Fibroblast of skin of right biceps (primary cell): ENCODE measurements around the gene COLQ.
"Not testable (repeated sequence)": the region's sequence is repeated elsewhere in the genome, so short reads cannot be mapped to it uniquely, and the experiment has no call there.

Source experiments
- DNase-seq: peaks from one replicate; pipeline ENCODE4 v3.0.0-alpha.2; 2013

COLQ gene

DNA sequence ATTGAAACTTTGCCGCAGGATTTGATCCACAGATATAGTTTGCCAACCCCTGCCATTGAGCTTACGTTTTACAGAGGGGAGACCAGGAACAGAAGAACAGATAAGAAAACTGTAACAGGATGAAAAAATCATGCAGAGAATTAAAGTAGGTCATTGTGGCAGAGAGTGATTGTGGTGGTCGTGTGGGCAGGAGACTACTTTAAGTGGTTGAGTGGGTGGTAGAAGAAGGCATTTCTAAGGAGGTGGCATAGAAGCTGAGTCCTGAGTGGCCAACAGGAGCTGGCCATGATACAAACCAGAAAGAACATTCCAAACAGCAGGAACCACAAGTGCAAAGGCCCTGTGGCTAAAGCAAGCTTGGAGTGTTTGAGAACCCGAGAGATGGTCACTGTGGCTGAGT is 34.5 kb downstream of the COLQ start:
- DNase-seq: no peak

DNA sequence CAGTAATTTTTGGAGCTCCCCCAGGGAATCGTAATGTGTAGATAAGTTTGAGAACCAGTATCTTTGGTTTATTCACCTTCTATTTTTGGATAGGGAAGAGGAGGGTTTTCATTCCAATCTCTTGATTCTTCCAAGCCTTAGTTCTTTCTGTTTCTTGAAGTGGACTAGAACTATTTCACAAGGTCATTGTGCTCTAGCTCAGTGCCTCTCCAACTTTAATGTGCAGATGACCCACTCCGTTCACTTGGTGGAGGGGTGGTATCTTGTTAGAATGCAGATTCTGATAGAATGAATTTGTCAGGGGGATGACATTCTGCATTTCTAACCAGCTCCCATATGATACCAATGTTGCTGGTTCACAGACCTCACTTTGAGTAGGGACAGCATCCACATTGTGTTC is 35.5 kb downstream of the COLQ start:
- DNase-seq: no peak

DNA sequence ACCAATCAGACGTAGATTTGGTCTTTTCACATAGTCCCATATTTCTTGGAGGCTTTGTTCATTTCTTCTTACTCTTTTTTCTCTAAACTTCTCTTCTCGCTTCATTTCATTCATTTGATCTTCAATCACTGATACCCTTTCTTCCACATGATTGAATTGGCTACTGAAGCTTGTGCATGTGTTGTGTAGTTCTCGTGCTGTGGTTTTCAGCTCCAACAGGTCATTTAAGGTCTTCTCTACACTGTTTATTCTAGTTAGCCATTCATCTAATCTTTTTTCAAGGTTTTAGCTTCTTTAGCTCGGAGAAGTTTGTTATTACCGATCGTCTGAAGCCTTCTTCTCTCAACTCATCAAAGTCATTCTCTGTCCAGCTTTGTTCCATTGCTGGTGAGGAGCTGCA is 37.0 kb downstream of the COLQ start:
- DNase-seq: not testable (repeated sequence)

DNA sequence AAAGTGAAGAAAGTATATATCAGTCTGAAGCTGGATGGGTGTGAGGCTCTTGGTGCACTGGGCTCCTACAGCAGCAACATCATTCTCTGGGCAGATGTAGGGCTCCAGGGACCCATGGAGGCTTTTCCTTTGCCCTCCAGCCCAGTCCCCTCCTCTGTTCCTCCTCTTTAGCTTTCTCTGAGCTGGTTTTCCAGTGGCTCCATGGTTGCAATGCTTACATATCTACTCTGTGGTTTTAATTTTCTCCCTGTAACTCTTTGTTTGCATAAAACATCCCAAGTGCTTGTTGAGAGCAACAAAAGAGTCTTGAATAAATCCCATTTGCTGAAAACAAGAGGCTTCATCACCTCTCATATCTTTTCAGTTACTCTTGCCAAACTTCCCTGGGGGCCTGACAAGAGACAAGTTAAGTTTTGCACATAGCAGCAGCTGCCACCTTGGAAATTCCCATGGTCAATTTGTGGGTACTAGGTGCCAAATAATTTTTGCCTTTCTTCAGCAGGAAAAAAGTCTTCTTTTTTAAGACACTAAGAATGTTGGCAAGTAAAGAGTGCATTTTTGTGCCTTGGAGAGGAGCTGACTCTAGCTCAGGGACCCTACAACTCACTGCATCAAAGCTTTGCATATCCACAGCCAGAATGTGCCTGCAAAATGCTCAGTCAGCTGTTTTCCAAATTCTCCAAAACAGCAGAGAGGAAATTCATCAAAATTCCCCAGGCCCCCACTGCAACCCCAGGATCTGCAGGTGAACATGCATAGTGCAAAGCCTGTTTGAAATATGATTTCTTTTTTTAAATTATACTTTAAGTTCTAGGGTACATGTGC is 41.9 kb downstream of the COLQ start:
- no peak for DNase-seq

DNA sequence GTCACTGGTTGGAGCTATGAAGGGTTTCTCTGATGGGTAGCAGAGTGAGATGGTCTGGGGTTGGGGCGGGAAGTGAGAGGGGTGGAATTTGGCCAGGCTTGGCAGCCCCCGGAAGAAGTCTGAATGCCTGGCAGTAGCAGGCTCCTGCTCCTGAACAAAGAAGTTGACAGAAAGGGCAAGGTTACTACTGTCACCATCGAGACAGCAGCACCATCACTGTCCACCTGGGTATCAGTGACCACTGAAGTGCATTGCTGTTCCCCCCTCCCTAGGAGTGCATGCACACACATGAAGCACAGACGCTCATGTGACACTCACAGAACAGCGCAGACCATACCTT is 42.9 kb downstream of the COLQ start:
- DNase-seq: no peak

DNA sequence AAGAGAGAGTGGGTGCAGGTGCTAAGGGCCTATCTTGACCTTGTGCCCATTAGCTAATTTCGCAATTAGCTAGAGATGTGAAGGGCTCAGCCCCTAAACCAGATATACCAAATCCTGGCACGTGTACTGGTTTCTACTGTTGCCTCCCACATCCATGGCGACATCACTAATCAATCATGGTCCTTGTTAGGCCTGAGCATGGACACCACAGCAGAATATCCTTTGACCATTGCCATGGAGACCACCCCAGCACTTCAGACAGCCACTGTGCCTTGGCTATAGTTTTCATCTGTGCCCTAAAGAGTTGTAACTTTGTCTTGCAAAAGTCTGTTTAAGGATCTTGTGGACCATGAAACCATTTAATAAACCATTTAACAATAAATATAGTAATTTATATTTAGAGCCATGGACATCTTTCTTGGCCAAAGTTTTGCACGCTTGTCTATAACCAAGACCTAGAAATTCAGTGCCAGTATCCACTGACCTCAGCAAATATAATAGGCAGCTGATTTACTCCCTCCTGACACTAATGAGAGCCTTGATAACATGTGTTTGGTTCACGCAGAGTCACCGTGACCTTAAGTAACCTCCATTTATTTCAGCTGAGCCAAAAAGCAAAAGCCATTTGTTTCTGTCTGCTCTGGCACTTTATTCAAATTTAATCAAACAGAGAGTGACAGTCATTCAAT is 43.4 kb downstream of the COLQ start:
- DNase-seq: no peak

DNA sequence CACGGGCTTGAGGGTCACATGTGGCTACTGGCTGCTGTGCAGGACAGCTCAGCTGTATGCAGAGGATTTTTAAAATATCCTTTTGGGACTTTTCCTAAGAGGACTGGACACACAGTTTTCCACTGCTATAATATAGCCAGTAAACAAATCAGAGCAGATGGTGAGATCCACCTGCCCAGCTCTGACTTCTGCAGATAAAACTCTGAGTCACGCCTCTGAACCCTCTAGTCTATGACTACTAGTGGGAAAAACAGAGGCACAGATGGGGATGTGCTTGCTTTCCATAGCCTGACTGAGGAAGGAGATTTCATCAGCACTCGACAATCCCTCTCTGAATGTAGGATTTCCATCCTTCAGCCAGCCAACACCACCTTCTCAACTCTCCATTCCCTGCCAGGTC is 45.1 kb downstream of the COLQ start:
- DNase-seq: peak; percentile 11

DNA sequence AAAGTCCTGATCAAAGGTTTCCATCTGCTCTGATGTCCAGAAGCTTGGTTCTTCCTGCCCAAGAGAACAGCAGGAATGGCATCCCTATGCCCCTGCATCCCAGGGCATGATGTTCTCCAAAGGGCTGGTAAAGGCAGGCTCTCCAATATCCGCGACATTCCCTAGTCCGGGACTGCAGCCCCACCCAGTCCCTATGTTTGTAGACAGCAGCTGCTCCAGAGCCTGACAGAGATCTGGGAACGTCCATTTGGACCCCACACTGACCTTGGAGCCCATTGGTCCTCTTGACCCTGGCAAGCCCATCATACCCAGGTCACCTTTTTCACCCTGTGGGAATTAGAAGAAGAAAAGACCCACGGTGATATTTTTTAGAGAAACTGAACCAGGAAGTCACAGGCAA is 46.3 kb downstream of the COLQ start:
- no peak for DNase-seq

DNA sequence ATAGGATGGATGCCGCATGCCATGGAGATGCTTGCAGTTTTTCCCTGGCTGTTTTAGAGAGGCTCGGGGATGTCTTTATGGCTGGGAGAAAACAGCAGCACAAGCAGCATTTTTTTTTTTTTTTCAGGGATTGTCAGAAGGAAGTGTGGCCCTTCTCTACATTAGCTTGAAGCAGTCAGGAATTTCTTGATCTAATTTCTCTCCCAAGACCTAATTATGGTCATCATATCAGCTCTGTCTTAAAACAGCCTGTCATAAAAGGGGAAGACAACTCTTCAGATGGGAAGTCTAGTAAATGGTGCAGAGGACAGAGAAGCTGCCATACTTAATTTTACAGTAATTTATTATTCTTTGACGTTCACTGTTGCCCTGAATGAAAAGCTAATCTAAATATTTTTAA is 49.6 kb downstream of the COLQ start:
- no peak for DNase-seq

DNA sequence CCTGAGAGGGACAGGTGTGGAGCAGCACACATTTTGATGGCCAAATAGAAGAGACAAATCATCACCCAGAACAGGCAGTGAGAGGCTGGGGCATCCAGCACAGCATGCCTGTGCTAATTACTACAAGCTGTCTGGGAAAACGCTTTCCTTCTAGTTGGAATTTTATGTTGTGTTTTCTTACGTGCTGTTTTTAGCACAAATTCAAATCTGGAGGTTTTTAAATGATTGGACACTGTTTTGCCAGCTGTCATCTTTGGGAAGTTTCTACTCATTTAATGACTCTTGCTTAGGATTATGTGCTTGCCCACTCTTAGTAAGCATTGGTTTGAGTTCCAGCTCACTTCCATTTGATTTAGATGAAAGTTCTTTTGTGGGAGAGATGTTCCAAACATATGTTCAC is 50.7 kb downstream of the COLQ start:
- DNase-seq: no peak

DNA sequence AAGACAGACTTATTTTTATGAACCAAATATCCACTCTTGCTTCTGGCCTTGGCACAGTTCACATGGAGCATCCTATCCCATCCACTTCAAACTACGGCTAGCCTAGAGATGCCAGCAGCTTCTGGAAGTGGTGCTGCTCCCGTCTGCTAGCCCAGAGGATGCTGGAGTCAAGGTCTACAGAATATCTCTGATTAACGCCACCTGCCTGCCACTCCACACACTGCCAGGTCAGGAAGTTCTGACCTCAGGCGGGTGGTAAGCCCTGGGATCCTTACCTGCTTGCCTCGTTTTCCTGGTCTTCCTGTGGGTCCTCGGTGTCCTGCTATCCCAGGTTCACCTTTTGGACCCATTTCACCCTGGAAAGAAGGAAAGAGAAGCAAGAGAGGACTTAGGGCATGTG is 51.2 kb downstream of the COLQ start:
- no peak for DNase-seq

DNA sequence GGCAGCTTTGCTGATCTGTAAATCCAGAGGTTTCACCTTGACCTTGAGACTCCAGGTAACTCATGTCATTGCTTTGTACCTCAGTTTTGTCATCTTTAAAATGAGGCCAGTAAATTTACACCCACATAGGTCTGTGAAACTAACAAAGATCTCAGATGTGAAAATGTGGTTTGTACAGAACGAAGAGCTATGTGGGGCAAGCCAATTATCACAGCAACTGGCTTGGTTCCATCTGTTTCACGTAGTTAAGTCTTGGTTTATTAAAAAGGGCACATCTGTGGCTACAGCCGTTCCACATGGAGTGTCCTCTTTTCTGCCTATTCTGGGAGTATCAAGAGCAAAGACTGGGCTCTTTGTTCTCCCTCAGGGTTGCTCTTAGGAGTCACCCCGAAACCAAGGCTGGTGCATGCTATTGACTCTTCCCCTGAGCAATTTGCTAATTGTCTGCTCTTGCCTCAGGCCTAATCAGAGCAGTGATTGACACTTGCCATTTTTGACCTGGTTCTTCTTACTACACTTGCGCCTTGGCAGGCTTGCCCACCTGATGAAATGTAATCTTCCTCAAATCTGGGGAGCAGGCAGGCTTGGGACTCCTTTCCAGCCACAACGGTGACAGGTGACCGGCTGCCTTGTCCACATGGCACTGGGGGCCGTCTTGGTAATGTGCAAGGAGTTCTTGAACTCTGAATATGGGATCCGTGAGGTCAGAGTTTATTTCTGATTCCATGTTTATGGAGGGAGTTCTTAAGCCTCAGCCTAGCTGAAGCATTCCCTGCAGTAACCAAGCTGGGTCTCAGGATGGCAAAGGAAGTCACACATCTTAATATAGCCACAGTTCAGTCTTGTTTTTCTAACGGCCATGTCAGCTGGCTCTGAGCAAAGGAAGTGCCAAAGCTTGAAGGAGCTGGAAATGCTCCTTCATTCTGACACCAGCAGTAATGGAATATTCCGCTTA is 54.0 kb downstream of the COLQ start:
- DNase-seq: no peak

DNA sequence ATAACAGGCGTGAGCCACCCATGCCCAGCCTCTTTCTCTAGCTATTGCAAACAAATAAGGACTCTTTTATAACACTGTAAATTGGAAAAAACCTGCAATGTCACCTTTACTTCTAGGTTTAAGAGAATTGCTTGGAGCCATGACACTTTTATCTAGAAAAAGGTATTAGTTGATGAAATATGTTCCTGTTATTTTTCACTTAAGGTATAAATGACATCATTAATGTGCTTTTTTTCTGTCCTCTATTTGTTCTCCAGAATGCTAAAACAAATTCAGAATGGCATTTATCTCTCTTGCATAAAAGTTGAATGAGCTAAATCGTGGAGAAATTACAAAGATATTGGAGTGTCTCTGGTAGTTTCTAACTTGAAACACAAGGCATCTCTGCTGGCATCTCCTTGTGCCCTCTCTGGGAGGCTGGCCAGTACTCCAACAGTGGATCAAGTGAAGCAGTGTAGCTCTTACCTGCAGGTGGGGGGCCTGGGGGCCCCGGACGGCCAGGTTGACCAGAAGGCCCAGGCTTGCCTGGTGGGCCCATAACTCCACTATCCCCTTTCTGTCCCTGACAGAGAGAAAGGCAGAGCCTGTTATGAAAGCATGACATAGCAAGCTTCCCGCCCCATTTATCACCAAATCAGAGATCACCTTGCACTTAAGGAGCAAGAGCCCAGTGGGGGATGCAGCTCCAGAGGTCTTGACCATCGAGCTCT is 55.5 kb downstream of the COLQ start:
- no peak for DNase-seq

DNA sequence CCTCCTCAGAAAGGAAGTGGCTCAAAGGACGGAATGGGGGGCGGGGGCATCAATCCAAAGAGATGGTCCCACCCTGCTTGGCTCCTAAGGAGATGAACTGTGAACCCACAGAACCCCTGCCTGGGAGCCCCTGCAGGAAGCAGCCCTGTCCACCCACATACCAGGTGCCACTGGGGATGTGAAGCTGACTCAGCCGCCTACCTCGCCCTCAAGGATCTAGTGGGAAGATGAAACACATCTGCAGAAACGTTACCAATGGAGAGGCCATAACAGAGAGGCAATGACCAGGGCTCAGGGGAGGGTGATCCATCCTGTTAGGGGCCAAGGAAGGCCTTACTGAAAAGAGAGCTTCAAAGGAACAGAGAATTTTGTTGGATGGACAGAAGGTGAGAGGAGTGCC is 59.1 kb downstream of the COLQ start:
- DNase-seq: no peak

DNA sequence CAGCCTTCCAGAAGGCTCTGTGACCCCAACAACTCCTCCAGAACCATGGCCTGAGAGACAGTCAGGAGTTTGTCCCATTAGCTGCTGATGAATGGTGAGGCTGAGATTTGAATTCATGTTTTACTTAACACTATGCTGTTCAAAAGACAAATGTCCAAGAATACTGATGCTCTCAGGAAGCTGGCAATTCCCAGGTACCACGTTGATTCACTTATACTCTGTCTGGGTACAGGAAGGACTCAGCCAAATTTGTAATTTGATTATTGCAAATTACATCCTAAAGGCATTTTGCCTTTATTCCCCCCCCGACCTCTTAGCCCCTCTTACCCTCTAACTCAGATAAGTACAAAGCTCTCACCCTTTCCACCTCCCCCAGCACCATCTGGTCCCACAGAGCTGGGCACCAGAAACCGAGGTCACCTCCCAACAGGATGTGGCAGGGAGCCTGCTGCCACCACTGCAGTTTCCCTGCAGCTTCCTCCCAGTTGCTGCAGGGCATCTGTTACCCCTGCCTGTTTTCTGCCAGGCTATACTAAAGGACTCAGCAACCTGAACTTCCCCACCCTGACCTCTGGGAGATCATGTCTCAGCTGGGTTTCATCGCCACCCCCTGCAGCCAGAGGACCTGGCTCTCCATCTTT is 60.5 kb downstream of the COLQ start:
- DNase-seq: no peak

DNA sequence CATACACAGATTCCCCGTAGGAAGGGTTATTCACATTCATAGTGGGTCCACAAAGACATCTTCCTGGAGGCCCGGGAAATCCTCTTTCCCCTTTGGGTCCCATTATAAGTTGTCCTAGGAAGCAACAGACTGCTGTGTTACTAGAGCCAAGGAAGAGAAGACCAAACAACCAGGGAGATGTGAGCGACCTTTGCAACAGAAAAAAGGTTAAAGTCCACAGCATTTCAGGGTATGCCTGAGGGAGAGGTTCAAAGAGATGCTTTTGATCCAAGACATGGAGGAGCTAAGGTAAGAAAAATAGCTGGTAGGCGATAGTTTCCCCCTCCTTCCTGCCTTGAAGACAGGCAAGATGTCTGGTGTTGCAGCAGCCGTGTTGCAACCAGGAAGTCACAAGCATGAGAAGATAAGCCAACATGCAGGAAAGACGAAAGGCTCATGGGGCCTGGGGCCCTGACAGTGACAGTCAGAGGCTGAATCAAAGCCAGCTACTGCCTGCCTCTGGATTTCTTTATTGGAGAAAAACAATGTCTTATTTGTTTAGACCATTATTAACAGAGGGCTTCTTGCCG is 63.2 kb downstream of the COLQ start:
- no peak for DNase-seq

DNA sequence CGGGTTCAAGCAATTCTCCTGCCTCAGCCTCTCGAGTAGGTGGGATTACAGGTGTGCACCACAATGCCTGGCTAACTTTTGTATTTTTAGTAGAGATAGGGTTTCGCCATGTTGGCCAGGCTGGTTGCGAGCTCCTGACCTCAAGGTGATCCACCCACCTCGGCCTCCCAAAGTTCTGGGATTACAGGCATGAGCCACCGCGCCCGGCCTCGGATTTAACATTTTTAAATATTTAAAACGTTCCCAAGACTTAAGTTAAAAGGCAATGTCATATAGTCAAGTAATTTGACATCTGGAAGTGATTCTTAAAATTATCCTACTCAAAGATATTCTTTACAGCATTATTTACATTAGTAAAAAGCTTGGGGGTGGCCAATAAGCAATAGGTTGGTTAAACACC is 64.6 kb downstream of the COLQ start:
- not testable (repeated sequence) for DNase-seq

DNA sequence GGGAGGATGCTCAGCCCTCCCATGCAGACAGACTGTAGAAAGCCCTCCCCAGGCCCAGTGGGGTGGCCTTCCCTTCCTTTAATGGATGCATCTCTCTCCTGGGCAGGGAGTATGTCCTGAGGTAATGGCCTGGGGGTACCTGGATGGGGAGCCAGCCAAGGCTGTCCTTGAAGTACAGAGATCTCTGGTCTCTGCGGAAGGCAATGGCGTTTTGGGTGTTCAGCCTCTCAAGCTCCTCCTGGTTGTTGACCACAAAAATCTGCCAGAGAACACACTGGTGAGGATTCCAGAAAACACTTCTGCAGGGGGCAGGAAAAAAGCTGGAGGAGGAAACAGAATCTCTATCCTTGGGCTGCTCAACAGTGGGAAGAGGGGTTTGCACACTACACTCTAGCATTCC is 65.2 kb downstream of the COLQ start:
- no peak for DNase-seq

DNA sequence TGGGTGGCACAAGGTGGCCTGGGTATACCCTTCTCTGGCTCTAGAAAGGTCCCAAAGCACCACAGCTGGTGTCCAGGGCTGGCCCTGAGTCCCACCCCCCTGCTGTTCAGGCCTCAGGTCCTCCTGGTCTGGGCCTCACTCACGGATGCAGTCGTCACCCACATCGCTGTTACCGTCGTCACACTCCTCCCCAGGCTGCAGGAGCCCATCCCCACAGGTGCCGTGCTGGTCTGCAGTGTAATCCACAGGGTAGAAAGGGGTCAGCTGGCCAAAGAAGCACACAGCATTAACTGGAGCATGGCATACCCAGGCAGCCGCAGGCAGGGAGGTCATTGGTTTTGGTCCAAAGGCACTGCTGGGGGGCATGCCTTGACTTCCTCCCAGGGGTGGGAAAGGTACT is 65.8 kb downstream of the COLQ start:
- DNase-seq: no peak

DNA sequence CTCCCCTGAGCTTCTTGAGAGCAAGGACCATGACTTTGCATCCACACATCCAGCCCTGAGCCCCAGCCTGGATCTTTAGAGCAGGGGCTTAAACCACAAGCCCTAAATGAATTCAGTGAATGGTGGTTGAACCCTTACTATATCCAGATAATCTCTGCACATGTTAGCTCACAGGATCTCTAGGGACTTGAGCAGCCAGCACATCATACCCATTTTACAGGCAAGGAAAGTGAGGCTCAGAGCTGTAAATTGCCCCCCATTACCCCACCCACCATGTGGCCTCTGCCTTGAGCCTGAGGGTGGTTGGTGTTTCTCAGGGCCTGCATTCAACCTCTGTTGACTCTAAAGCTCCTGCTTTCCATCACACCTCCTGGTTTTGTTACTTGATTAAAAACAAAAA is 66.5 kb downstream of the COLQ start:
- no peak for DNase-seq

DNA sequence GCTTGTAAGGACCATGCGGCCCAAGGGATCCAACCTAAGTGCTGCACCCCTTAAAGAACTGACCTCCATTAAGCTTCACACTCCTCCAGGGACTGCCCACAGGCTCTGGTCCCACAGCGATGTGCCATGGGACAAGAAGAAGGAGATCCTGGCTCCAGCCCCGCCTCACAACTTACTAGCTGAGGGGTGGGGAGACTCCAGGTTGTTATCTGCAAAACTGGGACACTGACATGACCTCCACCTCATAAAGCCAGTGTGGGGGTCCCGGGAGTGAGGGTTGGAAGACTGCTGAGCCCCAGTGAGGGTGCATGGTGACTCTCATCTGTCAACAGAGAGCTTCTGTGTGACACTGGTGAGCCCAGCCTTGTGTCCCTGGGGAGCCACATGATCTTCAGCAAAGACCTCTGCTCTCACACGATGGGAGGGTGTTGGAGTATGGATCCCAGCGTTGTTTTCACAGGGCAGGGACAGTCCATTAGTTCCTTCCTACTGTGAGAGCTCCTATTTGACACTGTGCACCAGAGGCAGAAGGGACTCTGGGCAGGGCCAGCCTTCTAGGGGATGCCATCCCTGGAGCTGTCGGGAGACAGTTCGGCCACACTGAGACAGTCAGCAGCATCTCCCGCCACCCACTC is 67.4 kb downstream of the COLQ start:
- no peak for DNase-seq

DNA sequence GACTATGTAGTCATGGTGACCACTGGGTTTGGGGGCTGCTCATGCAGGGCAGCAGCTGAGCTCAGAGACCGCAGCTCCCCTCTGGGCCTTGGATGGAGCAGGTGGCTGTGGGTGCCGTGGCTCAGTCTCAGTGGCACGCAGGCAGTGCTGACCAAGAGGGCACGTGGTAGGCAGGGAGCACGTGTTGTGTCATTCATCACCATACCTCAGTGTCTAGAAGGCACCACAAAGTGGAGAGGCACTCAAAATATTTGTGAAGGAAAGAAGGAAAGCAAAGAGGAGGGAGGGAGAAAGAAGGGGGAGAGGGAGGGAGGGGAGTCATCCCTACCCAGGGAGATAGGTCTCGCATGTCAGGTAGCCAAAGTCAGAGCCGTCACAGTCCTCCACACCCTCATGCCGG is 68.0 kb downstream of the COLQ start:
- no peak for DNase-seq
